ACHN (cell line): ENCODE measurements around the gene MARCHF3.
A peak's percentile ranks its signal among the peaks of the same experiment; 100 is the strongest.
"Not testable (repeated sequence)": the region's sequence is repeated elsewhere in the genome, so short reads cannot be mapped to it uniquely, and the experiment has no call there.

Experiments used
- DNase-seq: peaks from one replicate; pipeline ENCODE4 v3.0.0-alpha.2; 2015
- in situ Hi-C: cut with HindIII; loops from 2 replicates; pipeline ENCODE4 v1.10.0; 2017; ENCODE audit warnings: low sequenced_read_pairs, low pct_ligation_motif_present, low pct_unique_long_range_greater_than_20kb

The MARCHF3 gene

GRCh38 chr5:127055880-127056653 is 25.7 kb upstream of the MARCHF3 start:
- in situ Hi-C loops, result no loop called here
- DNase-seq, result no peak

DNA sequence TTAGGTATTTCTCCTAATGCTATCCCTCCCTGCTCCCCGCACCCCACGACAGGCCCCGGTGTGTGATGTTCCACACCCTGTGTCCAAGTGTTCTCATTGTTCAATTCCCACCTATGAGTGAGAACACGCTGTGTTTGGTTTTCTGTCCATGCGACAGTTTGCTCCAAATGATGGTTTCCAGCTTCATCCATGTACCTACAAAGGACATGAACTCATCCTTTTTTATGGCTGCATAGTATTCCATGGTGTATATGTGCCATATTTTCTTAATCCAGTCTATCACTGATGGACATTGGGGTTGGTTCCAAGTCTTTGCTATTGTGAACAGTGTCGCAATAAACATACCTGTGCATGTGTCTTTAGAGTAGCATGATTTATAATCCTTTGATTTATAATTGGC is 23.2 kb upstream of the MARCHF3 start:
- DNase-seq, in situ Hi-C loops: not testable (repeated sequence)

DNA sequence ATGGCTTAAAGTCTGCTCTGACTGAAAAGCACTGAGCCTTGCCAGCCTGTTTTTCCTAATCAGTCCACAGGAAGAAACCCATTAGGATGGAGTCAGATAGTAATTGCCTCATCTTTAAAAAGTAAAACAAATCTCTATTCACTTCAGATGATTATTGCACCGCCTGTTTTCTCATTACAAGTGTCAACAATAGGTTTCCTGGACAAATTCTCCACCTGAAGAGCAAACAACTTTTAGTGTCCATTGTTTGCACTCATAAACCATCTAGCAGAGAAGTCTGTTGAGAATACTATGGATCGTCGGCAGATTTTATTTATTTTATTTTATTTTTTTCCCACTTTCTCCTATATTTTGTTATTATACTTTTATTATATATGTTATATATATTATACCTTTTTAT is 22.7 kb upstream of the MARCHF3 start:
- in situ Hi-C loops, result no loop called here

DNA sequence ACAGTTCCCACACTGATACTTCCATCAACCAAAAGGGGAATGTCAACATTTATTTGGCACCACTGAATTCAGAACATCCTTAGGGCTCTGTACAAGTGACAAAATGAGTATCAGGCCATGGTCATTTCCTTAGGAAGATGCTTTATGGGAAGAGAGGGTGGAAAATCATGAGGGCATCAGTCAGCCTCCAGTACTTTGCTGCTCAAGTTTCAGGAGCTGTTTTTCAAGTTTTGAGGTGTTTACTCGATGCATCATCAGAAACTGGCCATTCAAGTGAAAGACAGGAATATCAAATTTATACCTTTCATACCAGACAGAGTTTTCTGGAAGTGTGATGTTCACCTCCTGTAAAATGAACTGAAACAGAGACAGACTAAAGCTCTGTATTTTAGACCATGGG is 21.2 kb upstream of the MARCHF3 start:
- no peak for DNase-seq
- in situ Hi-C loops, result no loop called here

More for the DNA sequence above, 22.7 kb upstream of the MARCHF3 start:
- DNase-seq, result no peak

DNA sequence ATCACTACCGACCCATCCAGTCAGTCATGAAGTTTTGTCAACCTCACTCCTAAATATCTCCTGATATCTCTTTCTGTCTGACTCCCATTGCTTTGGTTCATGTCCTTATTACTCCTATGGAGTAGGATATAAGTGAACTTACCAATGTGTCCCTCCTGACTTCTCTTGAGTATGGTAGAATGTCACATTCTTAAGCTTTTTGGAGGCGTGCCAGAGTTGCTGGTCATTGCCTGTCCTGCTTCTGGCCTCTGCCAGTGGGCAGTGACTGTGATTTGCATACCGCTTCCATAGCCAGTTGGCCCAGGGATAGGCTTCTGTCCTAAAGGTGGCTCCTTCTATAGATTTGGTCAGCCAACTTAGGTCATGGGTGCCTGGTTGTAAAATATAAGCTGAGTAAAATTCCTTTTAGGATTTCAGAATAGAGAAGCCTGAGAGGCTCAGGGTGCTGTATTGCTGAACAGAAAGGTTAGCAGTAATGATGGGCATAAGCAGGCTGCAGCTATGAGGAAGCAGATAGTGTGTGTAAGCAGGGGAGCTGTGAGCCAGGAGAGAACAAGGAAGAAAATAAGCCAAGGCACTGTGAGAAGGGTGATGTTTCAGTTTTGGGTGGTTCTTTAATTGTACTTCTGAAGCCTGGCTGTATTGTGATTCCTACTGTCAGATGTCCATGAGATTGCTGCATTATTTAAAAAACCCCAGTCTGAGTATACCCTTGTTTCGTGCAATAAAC is 16.1 kb upstream of the MARCHF3 start:
- in situ Hi-C loops, result no loop called here

DNA sequence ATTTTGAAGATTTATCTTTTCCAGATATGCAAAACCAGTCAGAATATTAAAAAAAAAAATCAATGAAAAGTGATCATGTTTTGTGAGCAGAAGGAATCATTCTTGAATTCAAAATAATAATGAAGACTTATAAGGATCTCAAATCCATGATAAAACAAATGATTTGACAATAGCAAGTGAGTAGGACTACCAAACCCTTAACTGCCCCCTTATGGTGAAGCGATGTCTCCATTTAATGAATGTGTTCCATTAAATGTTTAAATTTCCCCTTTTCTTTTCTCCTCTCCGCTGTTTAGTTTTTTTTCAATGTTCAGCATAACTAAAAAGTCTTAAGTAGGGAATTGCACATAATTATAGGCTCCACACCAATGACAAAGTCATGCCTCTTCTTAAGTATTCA is 12.2 kb upstream of the MARCHF3 start:
- in situ Hi-C loops, result no loop called here
- DNase-seq, result peak; percentile 25

More for the DNA sequence above, 16.1 kb upstream of the MARCHF3 start:
- no peak for DNase-seq

- DNase-seq, result no peak
- in situ Hi-C loops, result no loop called here
Observed at GRCh38 chr5:127041571-127041970, 11.2 kb upstream of the MARCHF3 start.

GRCh38 chr5:127040796-127041520 is 10.6 kb upstream of the MARCHF3 start:
- in situ Hi-C loops, result no loop called here

DNA sequence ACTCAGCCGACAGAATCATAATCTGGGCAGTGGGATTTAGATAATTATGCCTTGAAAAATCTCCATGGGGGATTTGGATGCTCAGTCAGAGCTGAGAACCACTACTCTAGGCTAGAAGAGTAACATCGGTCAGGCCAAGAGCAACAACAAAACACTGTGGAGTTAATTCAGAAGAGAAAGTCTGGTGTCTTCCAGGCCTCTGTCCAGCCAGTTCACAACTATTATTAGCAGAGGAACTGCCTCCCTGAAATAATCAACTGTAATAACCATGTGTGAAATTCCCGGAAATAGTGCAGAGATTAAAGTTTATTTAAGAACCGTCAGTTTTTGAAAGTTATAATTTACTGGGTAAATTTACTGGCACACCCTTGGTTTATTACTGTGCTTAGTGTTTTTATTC is 8.2 kb upstream of the MARCHF3 start:
- in situ Hi-C loops, result no loop called here
- DNase-seq, result no peak

More at GRCh38 chr5:127040796-127041520, 10.6 kb upstream of the MARCHF3 start:
- no peak for DNase-seq

DNA sequence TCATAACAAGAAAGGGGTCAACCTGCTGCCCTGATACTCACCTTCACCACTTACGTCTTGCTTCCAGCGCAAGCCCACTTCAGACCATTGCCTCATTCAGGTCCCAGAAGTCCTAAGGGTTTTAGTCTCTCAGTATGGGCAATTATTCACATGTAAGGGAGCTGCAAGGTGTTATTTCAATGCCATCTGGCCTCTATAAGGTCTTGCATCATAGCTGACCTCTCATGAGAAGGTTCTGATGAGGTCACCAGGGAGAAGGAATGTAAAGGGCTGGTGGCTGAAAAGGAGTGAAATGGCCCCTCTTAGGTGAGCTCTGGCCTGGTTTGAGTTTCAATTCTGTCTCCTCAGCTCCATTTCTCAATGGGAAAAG is 1.5 kb upstream of the MARCHF3 start:
- in situ Hi-C loops, result no loop called here
- no peak for DNase-seq

DNA sequence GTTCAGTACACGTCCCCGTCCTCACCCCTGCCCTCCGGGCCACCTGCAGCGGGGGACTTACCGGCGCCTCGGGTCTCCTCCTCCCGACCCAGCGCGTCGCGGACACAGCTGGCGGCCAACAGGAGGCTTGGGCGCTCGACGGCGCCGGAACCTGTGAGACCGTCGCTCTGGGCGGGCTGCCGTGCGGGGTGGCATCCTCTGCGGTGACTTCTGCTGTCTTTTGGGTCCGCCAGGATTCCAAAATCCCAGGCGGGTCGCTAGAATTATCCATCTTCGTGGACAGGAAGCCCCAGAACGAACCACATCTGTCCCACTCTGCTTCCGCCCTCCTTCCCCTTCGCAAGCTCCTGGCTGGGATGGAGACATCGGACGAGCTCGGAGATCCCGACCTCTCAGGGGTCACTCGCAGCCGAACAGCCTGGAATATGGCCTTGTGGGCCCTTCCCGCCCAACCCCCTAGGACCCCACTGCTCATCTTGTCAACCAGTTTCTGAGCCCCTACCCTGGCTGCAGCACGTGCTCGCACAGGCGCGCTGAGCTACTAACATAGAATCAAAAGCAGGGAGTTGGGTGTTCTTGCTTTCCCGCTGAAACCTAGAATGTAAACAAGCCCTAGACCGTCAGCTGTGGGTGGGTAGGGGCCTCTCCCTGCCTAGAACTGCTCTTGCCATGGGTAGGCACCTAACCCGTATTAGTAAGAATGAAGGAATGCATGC is 947 bp upstream of the MARCHF3 start:
- no peak for DNase-seq
- in situ Hi-C loops, result no loop called here

GRCh38 chr5:127029581-127030258 is 638 bp downstream of the MARCHF3 start:
- in situ Hi-C loops, result no loop called here

GRCh38 chr5:127028822-127029457 is 1.4 kb downstream of the MARCHF3 start:
- in situ Hi-C loops, result no loop called here
- peak; percentile 43 for DNase-seq

More at GRCh38 chr5:127029581-127030258, 638 bp downstream of the MARCHF3 start:
- DNase-seq, result peak; percentile 81

- in situ Hi-C loops, result no loop called here
- no peak for DNase-seq
Observed at GRCh38 chr5:127027539-127027938, 2.8 kb downstream of the MARCHF3 start.

GRCh38 chr5:127026166-127026565 is 4.2 kb downstream of the MARCHF3 start:
- DNase-seq, result no peak
- in situ Hi-C loops, result no loop called here

DNA sequence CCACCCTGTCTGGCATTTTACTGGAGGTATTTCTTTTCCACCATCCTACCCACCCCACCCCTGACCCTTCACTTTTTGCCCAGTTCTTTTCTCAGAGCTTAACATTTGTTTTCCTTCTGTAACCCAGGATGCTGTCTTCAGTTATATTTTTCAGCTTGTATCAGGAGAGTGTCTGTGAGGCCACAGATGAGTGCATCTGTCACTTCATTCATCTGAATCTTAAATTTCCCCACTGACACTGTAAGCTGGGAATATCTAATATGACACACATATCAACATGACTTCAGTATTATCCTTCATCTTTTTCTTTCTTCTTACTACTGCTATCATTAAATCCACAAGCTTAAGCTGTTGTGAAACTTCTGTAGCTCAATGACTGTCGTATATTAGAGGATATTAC is 4.9 kb downstream of the MARCHF3 start:
- no peak for DNase-seq
- in situ Hi-C loops, result no loop called here

DNA sequence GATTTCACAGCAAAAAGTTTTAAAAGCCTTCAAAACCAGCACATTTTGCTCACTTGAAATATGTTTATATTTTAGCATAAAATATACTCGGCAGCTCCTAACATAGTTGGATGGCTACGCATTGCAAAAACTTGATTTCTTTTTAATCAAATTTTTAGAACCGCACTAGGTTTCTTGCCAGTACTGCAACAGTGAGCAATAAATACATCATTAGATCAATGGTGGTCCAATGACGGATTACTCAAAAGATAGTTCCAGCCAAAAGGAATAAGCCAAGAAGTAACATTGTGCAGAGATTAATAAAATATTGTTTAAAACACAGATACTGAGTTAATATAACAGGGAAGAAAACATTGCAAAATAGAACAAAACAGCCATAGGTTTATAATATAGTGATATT is 5.5 kb downstream of the MARCHF3 start:
- DNase-seq, result no peak
- in situ Hi-C loops, result no loop called here
